AG09309 (cell line): ENCODE results near the gene MTFR1L.

ENCODE experiments used
- DNase-seq: peaks from one replicate; pipeline ENCODE4 v3.0.0-alpha.2; 2010; ENCODE audit warnings: low read depth
- H3K4me3 ChIP-seq: 2 replicates; pipeline ENCODE4 v1.5.1; 2011; ENCODE audit warnings: mild to moderate bottlenecking, low read depth, low read length, moderate library complexity; ENCODE audit not compliant: control insufficient read depth
- TF ChIP-seq, protein P1 (sequence below): IDR thresholded peaks from 2 replicates; pipeline ENCODE4 v1.5.1; 2011; ENCODE audit warnings: mild to moderate bottlenecking, low read depth, low read length, inconsistent platforms; ENCODE audit not compliant: insufficient read depth, control insufficient read depth; ENCODE audit errors: missing control alignments

The MTFR1L gene

DNA sequence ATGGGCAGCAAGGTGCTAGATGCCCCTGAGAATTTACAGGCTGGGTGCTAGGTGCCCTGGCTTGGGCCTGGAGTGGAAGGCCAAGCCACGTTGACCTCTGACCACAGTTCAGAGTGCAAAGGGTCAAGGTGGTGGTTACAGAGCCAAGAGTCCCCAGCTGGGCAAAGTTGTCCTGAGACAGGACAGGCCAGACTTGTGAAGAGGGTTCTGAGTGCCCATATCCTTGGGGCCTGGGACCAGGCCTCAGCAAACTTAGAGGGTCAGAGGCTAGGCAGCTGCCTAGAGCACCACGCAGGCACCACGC is 38.7 kb upstream of the MTFR1L start:
- TF ChIP-seq, protein P1, sequence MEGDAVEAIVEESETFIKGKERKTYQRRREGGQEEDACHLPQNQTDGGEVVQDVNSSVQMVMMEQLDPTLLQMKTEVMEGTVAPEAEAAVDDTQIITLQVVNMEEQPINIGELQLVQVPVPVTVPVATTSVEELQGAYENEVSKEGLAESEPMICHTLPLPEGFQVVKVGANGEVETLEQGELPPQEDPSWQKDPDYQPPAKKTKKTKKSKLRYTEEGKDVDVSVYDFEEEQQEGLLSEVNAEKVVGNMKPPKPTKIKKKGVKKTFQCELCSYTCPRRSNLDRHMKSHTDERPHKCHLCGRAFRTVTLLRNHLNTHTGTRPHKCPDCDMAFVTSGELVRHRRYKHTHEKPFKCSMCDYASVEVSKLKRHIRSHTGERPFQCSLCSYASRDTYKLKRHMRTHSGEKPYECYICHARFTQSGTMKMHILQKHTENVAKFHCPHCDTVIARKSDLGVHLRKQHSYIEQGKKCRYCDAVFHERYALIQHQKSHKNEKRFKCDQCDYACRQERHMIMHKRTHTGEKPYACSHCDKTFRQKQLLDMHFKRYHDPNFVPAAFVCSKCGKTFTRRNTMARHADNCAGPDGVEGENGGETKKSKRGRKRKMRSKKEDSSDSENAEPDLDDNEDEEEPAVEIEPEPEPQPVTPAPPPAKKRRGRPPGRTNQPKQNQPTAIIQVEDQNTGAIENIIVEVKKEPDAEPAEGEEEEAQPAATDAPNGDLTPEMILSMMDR: no peak
- no peak for DNase-seq
- no peak overlapping the region for H3K4me3 ChIP-seq

DNA sequence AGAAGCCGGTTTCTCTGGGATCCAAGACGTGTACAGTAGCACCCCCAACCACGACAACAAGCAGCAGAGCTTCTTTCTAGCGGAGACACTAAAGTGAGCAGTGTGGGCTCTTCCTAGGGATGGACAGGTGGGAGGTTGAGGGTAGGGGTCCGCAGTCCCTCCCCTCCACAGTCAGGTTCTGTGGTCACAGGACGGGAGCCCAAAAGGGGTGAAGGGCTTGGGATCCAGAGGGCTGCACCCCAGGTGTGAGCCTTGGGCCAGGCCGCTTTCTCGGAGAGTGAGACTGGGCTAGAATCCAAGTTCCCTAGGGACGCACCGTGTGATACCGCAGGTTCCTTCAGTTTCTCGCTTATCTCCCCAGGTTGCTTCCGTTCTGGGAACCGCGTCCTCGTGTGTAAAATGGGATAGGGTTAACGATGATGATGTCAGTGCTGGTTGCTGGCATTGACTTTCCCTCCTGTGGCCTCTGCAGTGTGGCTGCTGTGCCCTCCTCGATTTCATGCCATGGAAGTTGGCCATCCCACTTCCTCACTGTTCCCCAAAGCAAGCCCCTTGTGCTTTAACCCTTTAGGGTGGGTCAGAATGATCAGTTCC is 37.0 kb upstream of the MTFR1L start:
- DNase-seq: no peak
- H3K4me3 ChIP-seq: no peak overlapping the region
- TF ChIP-seq, protein P1: no peak

DNA sequence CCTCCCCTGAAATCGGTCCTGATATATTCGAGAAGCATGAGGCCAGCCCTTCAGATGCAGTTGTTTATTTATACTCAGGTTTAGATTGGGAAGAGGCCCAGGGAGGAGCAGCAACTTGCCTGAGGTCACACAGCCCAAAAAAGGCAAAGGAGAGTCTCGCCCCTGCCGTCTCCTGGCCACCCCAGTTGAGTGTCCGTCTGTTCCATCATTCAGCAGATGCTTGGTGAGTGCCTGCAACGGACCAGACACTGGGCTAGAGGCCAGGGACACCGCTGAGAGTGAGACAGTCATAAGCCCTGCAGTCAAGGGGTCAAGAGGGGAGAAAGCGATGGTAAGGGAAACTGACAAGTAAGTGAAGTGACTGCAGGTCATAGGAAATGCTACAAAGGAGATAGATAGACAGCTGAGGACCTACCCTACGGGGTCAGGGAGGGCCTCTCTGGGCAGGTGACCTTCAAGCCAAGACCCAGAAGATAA is 35.1 kb upstream of the MTFR1L start:
- DNase-seq: no peak
- TF ChIP-seq, protein P1: no peak
- H3K4me3 ChIP-seq: no peak overlapping the region

DNA sequence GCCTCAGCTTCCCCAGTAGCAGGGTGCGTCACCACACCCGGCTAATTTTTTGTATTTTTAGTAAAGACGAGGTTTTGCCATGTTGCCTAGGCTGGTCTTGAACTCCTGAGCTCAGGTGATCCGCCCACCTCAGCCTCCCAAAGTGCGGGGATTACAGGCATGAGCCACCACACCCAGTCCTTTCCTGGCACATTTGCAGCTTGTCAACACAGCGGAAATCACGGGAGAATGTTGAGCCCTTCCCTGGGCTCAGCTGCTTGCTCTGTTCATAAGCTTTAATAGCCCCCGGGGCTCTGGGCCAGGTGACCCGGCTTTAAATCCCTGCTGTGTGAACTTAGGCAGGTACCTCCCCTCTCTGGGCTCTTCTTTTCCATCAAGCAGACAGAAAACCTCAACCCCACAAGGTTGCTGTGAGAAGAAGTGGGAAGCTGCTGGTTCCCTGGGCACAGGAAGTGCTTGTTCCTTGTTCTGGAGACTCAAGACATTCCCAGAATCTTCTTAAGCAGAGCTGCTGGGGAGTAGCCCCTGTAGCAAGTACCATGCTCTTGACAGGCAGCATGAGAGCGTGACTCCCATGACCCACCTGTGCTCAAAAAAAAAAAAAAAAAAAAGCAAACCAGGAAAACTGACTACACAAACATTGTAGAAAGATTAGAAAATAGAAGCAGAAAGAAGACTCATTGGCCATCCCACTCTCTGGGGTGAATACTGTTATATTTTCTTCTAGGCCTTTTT is 34.3 kb upstream of the MTFR1L start:
- H3K4me3 ChIP-seq: no peak overlapping the region
- no peak for DNase-seq
- TF ChIP-seq, protein P1: no peak

DNA sequence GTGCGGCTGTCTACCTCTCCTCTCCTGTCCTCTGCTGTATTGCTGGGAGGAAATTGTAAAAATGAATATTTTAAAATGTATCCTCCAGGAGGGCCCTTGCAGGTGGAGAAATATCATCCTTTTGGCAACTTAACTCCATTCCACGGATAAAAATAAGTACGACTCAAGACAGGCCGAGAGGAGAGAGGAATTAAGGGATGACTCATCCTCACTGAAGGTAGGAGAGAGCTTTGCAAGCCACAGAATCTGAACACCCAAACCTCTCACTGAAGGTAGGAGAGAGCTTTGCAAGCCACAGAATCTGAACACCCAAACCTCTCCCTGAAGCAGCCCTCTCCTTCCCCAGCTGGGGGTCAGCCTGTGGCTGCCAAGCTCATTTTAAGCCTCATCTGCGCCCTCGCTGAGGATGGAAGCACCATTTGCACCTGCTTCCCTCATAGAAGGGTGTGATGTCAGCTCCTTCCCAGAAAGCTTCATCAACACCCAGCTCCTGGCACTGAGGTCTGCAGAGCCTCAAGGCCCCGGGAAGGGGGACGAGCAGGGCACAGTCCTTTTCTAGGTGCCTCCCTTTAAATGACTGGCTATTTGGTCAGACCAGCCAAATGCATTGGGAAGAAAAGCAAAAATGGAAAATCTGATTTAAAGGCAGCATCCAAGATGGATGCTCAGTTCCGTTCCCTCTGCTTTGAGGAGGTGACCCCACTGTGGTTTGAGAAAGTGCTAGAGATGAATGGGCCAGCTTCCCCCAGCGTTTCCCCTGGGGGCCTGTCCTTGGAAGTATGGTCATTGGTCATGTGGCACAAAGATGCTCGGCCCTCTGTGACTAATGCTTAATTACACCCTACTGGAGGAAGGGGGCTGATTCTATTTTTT is 32.6 kb upstream of the MTFR1L start:
- H3K4me3 ChIP-seq: no peak overlapping the region
- DNase-seq: no peak
- TF ChIP-seq, protein P1: no peak

DNA sequence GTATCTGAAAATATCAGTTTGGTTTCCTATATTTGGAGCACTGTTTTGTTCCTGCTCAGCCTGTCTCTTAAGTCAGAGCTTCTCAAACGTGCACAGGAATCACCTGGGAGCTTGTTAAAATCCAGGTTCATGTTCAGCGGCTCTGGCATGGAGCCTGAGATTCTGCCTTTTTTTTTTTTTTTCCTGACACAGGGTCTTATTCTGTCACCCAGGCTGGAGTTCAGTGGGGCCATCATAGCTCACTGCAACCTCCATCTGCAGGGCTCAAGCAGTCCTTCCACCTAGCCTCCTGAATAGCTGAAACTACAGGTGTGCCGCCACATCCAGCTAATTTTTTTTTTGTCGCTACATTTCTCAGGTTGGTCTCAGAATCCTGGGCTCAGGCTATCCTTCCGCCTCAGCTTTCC is 32.0 kb upstream of the MTFR1L start:
- TF ChIP-seq, protein P1: no peak
- no peak for DNase-seq
- H3K4me3 ChIP-seq: no peak overlapping the region
